Caco-2 (cell line): ENCODE data around the gene TSPAN12. TPM values are rescaled to one million over a fixed set of nuclear protein-coding genes. Genes with fewer than 3 reads are reported as not detected.

Source experiments
- BruUV-seq: library from RNA; stranded (reverse); fragments of 400-500 nt; replicated peaks from 2 replicates; lab custom pipeline; 2021; lab: Mats Ljungman, UMichigan
- CTCF ChIA-PET: fragments of 300-600 bp; sonication (Branson Sonifier 250); formaldehyde crosslinking; loops from one replicate; lab custom pipeline; 2022; ENCODE audit warnings: antibody characterized with exemption; lab: Charles Lee
- POLR2A ChIA-PET: fragments of 300-600 bp; sonication (Branson Sonifier 250); formaldehyde crosslinking; loops from one replicate; lab custom pipeline; 2022; ENCODE audit warnings: antibody characterized with exemption; lab: Charles Lee
- DNase-seq, 2 experiments: peaks; one replicate each; pipeline versions ENCODE4 v3.0.0 to v3.0.0-alpha.2; 2020 to 2022
- H3K27me3 ChIP-seq: replicated peaks from 2 replicates; pipeline ENCODE4 v1.6.0; 2011; ENCODE audit warnings: low read length; ENCODE audit not compliant: control insufficient read depth, insufficient read depth
- H3K36me3 ChIP-seq: 2 replicates; pipeline ENCODE4 v1.5.1; 2011; ENCODE audit warnings: low read length; ENCODE audit not compliant: control insufficient read depth, insufficient read depth
- H3K4me1 ChIP-seq: fragments of 250-450 bp; sonication (Bioruptor Pico); 2 replicates; pipeline ENCODE4 v1.5.1; 2020; ENCODE audit warnings: mild to moderate bottlenecking
- H3K4me3 ChIP-seq: 2 replicates; pipeline ENCODE4 v1.5.1; 2011; ENCODE audit warnings: low read depth, mild to moderate bottlenecking, control low read depth, low read length
- H3K9me3 ChIP-seq: fragments of 250-450 bp; sonication (Bioruptor Pico); 2 replicates; pipeline ENCODE4 v1.5.1; 2020; ENCODE audit warnings: mild to moderate bottlenecking, moderate library complexity
- H3K27ac Mint-ChIP-seq: one replicate; pipeline ENCODE4 v1.8.0; 2022; ENCODE audit warnings: mixed read lengths; ENCODE audit not compliant: unreplicated experiment
- H3K27me3 Mint-ChIP-seq: one replicate; pipeline ENCODE4 v1.8.0; 2022; ENCODE audit warnings: mixed read lengths; ENCODE audit not compliant: insufficient read depth, unreplicated experiment
- H3K36me3 Mint-ChIP-seq: one replicate; pipeline ENCODE4 v1.8.0; 2022; ENCODE audit warnings: mild to moderate bottlenecking, mixed read lengths; ENCODE audit not compliant: insufficient read depth, unreplicated experiment
- H3K4me1 Mint-ChIP-seq: one replicate; pipeline ENCODE4 v1.8.0; 2022; ENCODE audit warnings: low read depth, mixed read lengths; ENCODE audit not compliant: unreplicated experiment
- H3K4me3 Mint-ChIP-seq: one replicate; pipeline ENCODE4 v1.8.0; 2022; ENCODE audit warnings: mild to moderate bottlenecking, moderate library complexity, mixed read lengths; ENCODE audit not compliant: unreplicated experiment
- H3K9me3 Mint-ChIP-seq: one replicate; pipeline ENCODE4 v1.8.0; 2022; ENCODE audit warnings: mixed read lengths; ENCODE audit not compliant: unreplicated experiment
- CTCF ChIP-seq, 2 experiments: fragments of 200-600 bp in 1 of 2; IDR thresholded peaks; 1 replicate in 1 of 2; 2 replicates in 1 of 2; pipeline versions ENCODE4 v1.5.1 to v1.8.0; 2011 to 2022; ENCODE audit warnings: antibody characterized with exemption in 1 of 2, control low read depth in 1 of 2, inconsistent platforms in 1 of 2, low read depth in 1 of 2, low read length in 1 of 2, mild to moderate bottlenecking in 1 of 2, moderate library complexity in 1 of 2; ENCODE audit not compliant: insufficient read depth in 1 of 2, severe bottlenecking in 1 of 2, unreplicated experiment in 1 of 2
- intact Hi-C: fragments of 100-400 bp; cut with micrococcal nuclease; formaldehyde crosslinking; loops from one replicate; pipeline ENCODE4 v1.10.0; 2022; ENCODE audit not compliant: unreplicated experiment
- total RNA-seq: library from RNA; stranded (reverse); gene quantifications from 2 replicates; pipeline ENCODE4 v1.2.3, GENCODE V29; 2022

Gene TSPAN12
- total RNA-seq, 1 experiment from 2014 or later = 4.1 TPM

- TF ChIP-seq CTCF (IDR thresholded peaks at IDR 0.05; ENCODE audit: insufficient read depth in 1 of 2, low read depth in 1 of 2, low read length in 1 of 2, severe bottlenecking in 1 of 2, unreplicated experiment in 1 of 2) = no peak
- Histone ChIP-seq H3K36me3 (no peaks in the 10 kb centered on the region), H3K9me3 (no peaks in the 10 kb centered on the region), H3K4me1 (no peaks in the 10 kb centered on the region), H3K4me3 (no peak overlapping the region), H3K27me3 (no peaks in the 10 kb centered on the region)
- H3K27me3 Mint-ChIP-seq = peaks cover 12% of the 10 kb centered on the region
- intact Hi-C loops = no loop called here
- no peak overlapping the region for H3K4me3 Mint-ChIP-seq
- BruUV-seq = no TSS peak
- no peak for DNase-seq
- no peaks in the 10 kb centered on the region for H3K4me1 Mint-ChIP-seq
- no peaks in the 10 kb centered on the region for H3K9me3 Mint-ChIP-seq
- no peaks in the 10 kb centered on the region for H3K36me3 Mint-ChIP-seq
- ChIA-PET CTCF (no interaction called here), POLR2A (no interaction called here)
- no peak overlapping the region for H3K27ac Mint-ChIP-seq
Observed at GRCh38 chr7:120874016-120874415, 16.1 kb upstream of the TSPAN12 start.

GRCh38 chr7:120873401-120873800, 15.5 kb upstream of the TSPAN12 start:
- Mint-ChIP-seq H3K4me3 (no peak overlapping the region), H3K9me3 (no peaks in the 10 kb centered on the region), H3K27me3 (peaks cover 12% of the 10 kb centered on the region), H3K4me1 (no peaks in the 10 kb centered on the region), H3K27ac (no peak overlapping the region), H3K36me3 (no peaks in the 10 kb centered on the region)
- ChIA-PET POLR2A (no interaction called here), CTCF (no interaction called here)
- H3K36me3 ChIP-seq = no peaks in the 10 kb centered on the region
- no peaks in the 10 kb centered on the region for H3K9me3 ChIP-seq
- no peak overlapping the region for H3K4me3 ChIP-seq
- TF ChIP-seq CTCF (IDR thresholded peaks at IDR 0.05; ENCODE audit: insufficient read depth in 1 of 2, low read depth in 1 of 2, low read length in 1 of 2, severe bottlenecking in 1 of 2, unreplicated experiment in 1 of 2) = no peak
- H3K4me1 ChIP-seq = no peaks in the 10 kb centered on the region
- no peaks in the 10 kb centered on the region for H3K27me3 ChIP-seq
- no TSS peak for BruUV-seq
- DNase-seq = no peak
- intact Hi-C loops = no loop called here

GRCh38 chr7:120869700-120870099, 11.8 kb upstream of the TSPAN12 start:
- CTCF ChIA-PET = no interaction called here

More at GRCh38 chr7:120869700-120870099, 11.8 kb upstream of the TSPAN12 start:
- H3K4me1 ChIP-seq = no peaks in the 10 kb centered on the region
- POLR2A ChIA-PET = no interaction called here
- H3K4me3 Mint-ChIP-seq = no peak overlapping the region
- H3K9me3 Mint-ChIP-seq = no peaks in the 10 kb centered on the region
- H3K9me3 ChIP-seq = no peaks in the 10 kb centered on the region
- BruUV-seq = no TSS peak
- H3K27ac Mint-ChIP-seq = no peak overlapping the region
- no peaks in the 10 kb centered on the region for H3K36me3 Mint-ChIP-seq
- no peak for TF ChIP-seq CTCF (IDR thresholded peaks at IDR 0.05; ENCODE audit: insufficient read depth in 1 of 2, low read depth in 1 of 2, low read length in 1 of 2, severe bottlenecking in 1 of 2, unreplicated experiment in 1 of 2)
- no peaks in the 10 kb centered on the region for H3K4me1 Mint-ChIP-seq
- intact Hi-C loops = no loop called here
- H3K36me3 ChIP-seq = no peaks in the 10 kb centered on the region
- H3K4me3 ChIP-seq = no peak overlapping the region
- no peaks in the 10 kb centered on the region for H3K27me3 ChIP-seq
- H3K27me3 Mint-ChIP-seq = peaks cover 15% of the 10 kb centered on the region
- no peak for DNase-seq
